Thymus (tissue), 11 donors: ENCODE data around the gene KCTD17. TPM values are rescaled to one million over a fixed set of nuclear protein-coding genes. Genes with fewer than 3 reads are reported as not detected.

Source experiments
- DNase-seq, 9 donors: peaks; one replicate each; pipeline ENCODE4 v3.0.0-alpha.2; 2013; ENCODE audit warnings: low spot score in 9 of 9, low read depth in 6 of 9, missing footprints in 1 of 9
- H3K27ac ChIP-seq, 2 donors: one replicate each; pipeline ENCODE4 v1.5.1; 2013; ENCODE audit warnings: control low read depth in 1 of 2, low read depth in 1 of 2, low read length in 1 of 2, mild to moderate bottlenecking in 1 of 2, moderate library complexity in 1 of 2
- H3K27me3 ChIP-seq, 2 donors: one replicate each; pipeline ENCODE4 v1.5.1; 2013; ENCODE audit warnings: low read length in 1 of 2; ENCODE audit not compliant: control insufficient read depth in 2 of 2, insufficient read depth in 1 of 2
- H3K36me3 ChIP-seq, 2 donors: one replicate each; pipeline ENCODE4 v1.5.1; 2013; ENCODE audit warnings: low read length in 1 of 2, mild to moderate bottlenecking in 1 of 2, moderate library complexity in 1 of 2; ENCODE audit not compliant: control insufficient read depth in 2 of 2, insufficient read depth in 2 of 2
- H3K4me1 ChIP-seq, 2 donors: one replicate each; pipeline ENCODE4 v1.5.1; 2013; ENCODE audit warnings: low read length in 2 of 2; ENCODE audit not compliant: control insufficient read depth in 2 of 2, insufficient read depth in 2 of 2
- H3K4me3 ChIP-seq, 2 donors: one replicate each; pipeline ENCODE4 v1.5.1; 2013; ENCODE audit warnings: low read length in 2 of 2, control low read depth in 1 of 2, mild to moderate bottlenecking in 1 of 2
- H3K9me3 ChIP-seq, 2 donors: one replicate each; pipeline ENCODE4 v1.5.1; 2013; ENCODE audit warnings: low read length in 1 of 2, mild to moderate bottlenecking in 1 of 2; ENCODE audit not compliant: control insufficient read depth in 2 of 2, insufficient read depth in 1 of 2
- WGBS: extraction: QIAGEN DNeasy Blood & Tissue Kit; methylation state at CpG from one replicate; pipeline ENCODE4 v1.1.7; 2013; 5-methylcytosine and 5-hydroxymethylcytosine counted together
- polyA plus RNA-seq: library from polyadenylated mRNA; stranded (reverse); fragments of 200-250 nt; gene quantifications from one replicate; pipeline ENCODE4 v1.2.3, GENCODE V29; 2013
- total RNA-seq: library from RNA; stranded (reverse); fragments of 120-200 nt; gene quantifications from one replicate; pipeline ENCODE4 v1.2.4, GENCODE V29; 2013
- donor health status: healthy.

KCTD17 gene
- total and polyA plus RNA-seq, 2 donors = 10.5 to 25.2 TPM

GRCh38 chr22:37095113-37095512 lies 43.6 kb downstream of the KCTD17 start:
- no peaks in the 10 kb centered on the region for H3K9me3 ChIP-seq
- H3K27me3 ChIP-seq = peaks cover 0 to 51% of the 10 kb centered on the region in 2 donors
- no peaks in the 10 kb centered on the region for H3K36me3 ChIP-seq
- H3K27ac ChIP-seq = no peak overlapping the region
- H3K4me3 ChIP-seq = no peak overlapping the region
- no peaks in the 10 kb centered on the region for H3K4me1 ChIP-seq
- 85% methylated on average over 11 of the region's 11 CpGs for WGBS
- no peak for DNase-seq

GRCh38 chr22:37097346-37097745 lies 45.8 kb downstream of the KCTD17 start:
- 87% methylated on average over 13 of the region's 13 CpGs for WGBS
- no peak for DNase-seq
- Histone ChIP-seq H3K4me3 (no peak overlapping the region), H3K9me3 (no peaks in the 10 kb centered on the region), H3K27ac (no peak overlapping the region), H3K27me3 (peaks cover 0 to 60% of the 10 kb centered on the region in 2 donors), H3K36me3 (no peaks in the 10 kb centered on the region), H3K4me1 (no peaks in the 10 kb centered on the region)

GRCh38 chr22:37098976-37099591 lies 47.5 kb downstream of the KCTD17 start:
- H3K9me3 ChIP-seq = no peaks in the 10 kb centered on the region
- WGBS = 42% methylated on average over 10 of the region's 10 CpGs
- H3K4me3 ChIP-seq = no peak overlapping the region
- no peak overlapping the region for H3K27ac ChIP-seq
- no peak for DNase-seq
- no peaks in the 10 kb centered on the region for H3K4me1 ChIP-seq
- H3K36me3 ChIP-seq = no peaks in the 10 kb centered on the region
- peaks cover 0 to 75% of the 10 kb centered on the region in 2 donors for H3K27me3 ChIP-seq

GRCh38 chr22:37100589-37101127 lies 49.1 kb downstream of the KCTD17 start:
- no peak overlapping the region for H3K4me3 ChIP-seq
- peaks cover 0 to 77% of the 10 kb centered on the region in 2 donors for H3K27me3 ChIP-seq
- no peak overlapping the region for H3K27ac ChIP-seq
- no peak for DNase-seq
- WGBS = 82% methylated on average over 8 of the region's 8 CpGs
- no peaks in the 10 kb centered on the region for H3K36me3 ChIP-seq
- no peaks in the 10 kb centered on the region for H3K4me1 ChIP-seq
- no peaks in the 10 kb centered on the region for H3K9me3 ChIP-seq

- no peaks in the 10 kb centered on the region for H3K4me1 ChIP-seq
- no peaks in the 10 kb centered on the region for H3K36me3 ChIP-seq
- H3K27ac ChIP-seq = no peak overlapping the region
- H3K9me3 ChIP-seq = no peaks in the 10 kb centered on the region
- DNase-seq = no peak
- WGBS = 86% methylated on average over 10 of the region's 10 CpGs
- peaks cover 0 to 69% of the 10 kb centered on the region in 2 donors for H3K27me3 ChIP-seq
- H3K4me3 ChIP-seq = no peak overlapping the region
These were observed 49.9 kb downstream of the KCTD17 start for GRCh38 chr22:37101311-37102066.

GRCh38 chr22:37103151-37103550 lies 51.6 kb downstream of the KCTD17 start:
- WGBS = 73% methylated on average over 18 of the region's 18 CpGs
- DNase-seq = no peak
- Histone ChIP-seq H3K4me1 (no peaks in the 10 kb centered on the region), H3K36me3 (no peaks in the 10 kb centered on the region), H3K27ac (no peak overlapping the region), H3K4me3 (no peak overlapping the region), H3K9me3 (no peaks in the 10 kb centered on the region), H3K27me3 (peaks cover 0 to 52% of the 10 kb centered on the region in 2 donors)

- WGBS = 85% methylated on average over 14 of the region's 14 CpGs
These were observed 52.3 kb downstream of the KCTD17 start for GRCh38 chr22:37103656-37104452.

GRCh38 chr22:37105154-37105553 lies 53.6 kb downstream of the KCTD17 start:
- H3K9me3 ChIP-seq = no peaks in the 10 kb centered on the region
- H3K36me3 ChIP-seq = no peaks in the 10 kb centered on the region
- 43% methylated on average over 7 of the region's 7 CpGs for WGBS
- peaks cover 0 to 37% of the 10 kb centered on the region in 2 donors for H3K27me3 ChIP-seq
- no peak for DNase-seq
- no peaks in the 10 kb centered on the region for H3K4me1 ChIP-seq
- H3K27ac ChIP-seq = no peak overlapping the region
- no peak overlapping the region for H3K4me3 ChIP-seq

More at GRCh38 chr22:37103656-37104452, 52.3 kb downstream of the KCTD17 start:
- Histone ChIP-seq H3K9me3 (no peaks in the 10 kb centered on the region), H3K4me3 (no peak overlapping the region), H3K36me3 (no peaks in the 10 kb centered on the region), H3K27me3 (peaks cover 0 to 45% of the 10 kb centered on the region in 2 donors), H3K27ac (no peak overlapping the region), H3K4me1 (no peaks in the 10 kb centered on the region)
- DNase-seq = no peak
